ENCODE data around the gene ABHD12. TPM values are rescaled to one million over a fixed set of nuclear protein-coding genes. Genes with fewer than 3 reads are reported as not detected.
A peak's percentile ranks its signal among the peaks of the same experiment; 100 is the strongest.
"Not testable (repeated sequence)": the region's sequence is repeated elsewhere in the genome, so short reads cannot be mapped to it uniquely, and the experiment has no call there.

Gene ABHD12
- 22.4 and 42.4 TPM in 2 replicates for total RNA-seq (2014; rRNA removed; shearing (Covaris generic))

- peak; percentile 98 for DNase-seq (ENCODE audit: low read depth)
Measured at GRCh38 chr20:25390538-25391528, at the start of gene ABHD12. Gene ABHD12, minus strand, starts transcription at chr20:25390835. Its CDS starts 132 bp downstream, at chr20:25390703.

DNA sequence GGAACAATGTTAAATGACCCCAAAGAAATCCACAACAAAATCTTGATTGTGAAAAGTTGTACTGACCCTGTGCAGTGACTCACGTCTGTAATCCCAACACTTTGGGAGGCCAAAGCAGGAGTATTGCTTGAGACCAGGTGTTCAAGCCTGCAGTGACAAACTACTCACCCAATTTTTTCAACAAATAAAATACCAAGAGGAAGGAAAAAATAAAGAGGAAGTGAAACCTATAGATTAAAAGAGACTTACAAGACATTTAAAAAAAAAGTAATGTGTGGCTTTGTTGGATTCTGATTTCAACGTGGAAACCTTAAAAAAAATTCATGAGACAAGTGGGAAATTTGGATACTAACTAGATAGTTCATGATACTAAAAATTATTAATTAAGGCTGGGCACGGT is 48.7 kb upstream of the ABHD12 start:
- no peak for DNase-seq (ENCODE audit: low read depth)

DNA sequence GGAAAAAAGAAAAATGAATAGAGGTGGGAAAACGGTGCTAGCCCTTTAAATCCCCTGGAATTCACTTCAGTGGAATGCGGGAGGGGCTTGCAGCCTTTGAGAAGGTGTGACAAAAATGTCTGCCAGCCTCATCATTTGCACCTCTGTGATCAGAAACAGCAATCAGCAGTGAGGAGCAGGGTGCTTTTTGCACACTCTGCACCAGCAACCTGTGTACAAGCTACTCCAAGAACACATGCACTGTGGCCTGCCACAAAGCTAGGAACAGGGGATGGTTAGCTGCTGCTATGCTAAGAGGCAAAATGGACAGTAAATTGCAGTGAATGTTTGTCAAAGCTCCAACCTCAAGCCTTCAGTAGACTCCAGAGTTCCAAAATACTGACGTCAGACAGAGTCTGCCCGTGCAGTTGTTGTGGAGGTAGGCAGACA is 46.5 kb upstream of the ABHD12 start:
- DNase-seq (ENCODE audit: low read depth) = no peak

DNA sequence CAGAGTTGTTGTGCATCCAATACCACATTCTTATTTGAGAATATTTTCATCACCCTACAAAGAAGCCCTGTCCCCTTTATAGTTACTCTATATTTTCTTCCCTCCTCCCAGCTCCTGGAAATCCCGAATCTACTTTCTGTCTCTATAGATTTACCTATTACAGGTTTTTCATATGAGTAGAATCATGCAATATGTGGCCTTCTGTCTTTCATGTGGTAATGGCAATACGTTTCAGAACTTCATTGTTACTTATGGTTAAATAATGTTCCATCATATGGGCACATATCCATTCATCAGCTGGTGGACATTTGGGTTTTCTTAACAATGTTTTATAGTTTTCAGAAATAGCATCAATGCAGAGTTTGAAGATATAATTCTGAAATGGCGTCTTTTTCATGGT is 33.9 kb upstream of the ABHD12 start:
- no peak for DNase-seq (ENCODE audit: low read depth)

DNA sequence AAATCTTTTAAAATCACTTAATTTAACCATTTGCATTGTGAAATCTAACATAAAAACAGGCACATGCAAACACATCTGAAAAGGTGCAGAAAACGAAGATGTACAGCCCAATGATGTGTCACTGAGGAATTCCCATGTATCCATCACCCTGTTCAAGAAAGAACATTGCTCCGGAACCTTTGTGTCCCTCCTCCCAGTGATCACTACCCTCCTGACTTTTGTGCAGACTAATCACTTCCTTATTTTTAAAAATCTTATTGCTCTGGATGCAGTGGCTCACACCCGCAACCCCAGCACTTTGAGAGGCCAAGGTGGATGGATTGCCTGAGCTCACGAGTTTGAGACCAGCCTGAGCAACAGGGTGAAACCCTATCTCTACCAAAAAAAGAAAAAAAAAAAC is 31.4 kb upstream of the ABHD12 start:
- DNase-seq (ENCODE audit: low read depth) = no peak

GRCh38 chr20:25421102-25421501 is 30.5 kb upstream of the ABHD12 start:
- no peak for DNase-seq (ENCODE audit: low read depth)

- no peak for DNase-seq (ENCODE audit: low read depth)
Measured at GRCh38 chr20:25418776-25419175, 28.1 kb upstream of the ABHD12 start.

GRCh38 chr20:25408890-25409289 is 18.3 kb upstream of the ABHD12 start:
- no peak for DNase-seq (ENCODE audit: low read depth)

- DNase-seq (ENCODE audit: low read depth) = no peak
Measured at GRCh38 chr20:25408170-25408547, 17.5 kb upstream of the ABHD12 start.

- DNase-seq (ENCODE audit: low read depth) = peak; percentile 92
Measured at GRCh38 chr20:25407311-25408169, 16.9 kb upstream of the ABHD12 start, which contains the start of gene GINS1. Gene GINS1, plus strand, starts transcription at chr20:25407673. Its CDS starts 148 bp downstream, at chr20:25407821.

- no peak for DNase-seq (ENCODE audit: low read depth)
Measured at GRCh38 chr20:25402583-25402982, 11.9 kb upstream of the ABHD12 start.

GRCh38 chr20:25400291-25400732 is 9.7 kb upstream of the ABHD12 start:
- not testable (repeated sequence) for DNase-seq (ENCODE audit: low read depth)

GRCh38 chr20:25399037-25399430 is 8.4 kb upstream of the ABHD12 start:
- DNase-seq (ENCODE audit: low read depth) = peak; percentile 44

- DNase-seq (ENCODE audit: low read depth) = no peak
Measured at GRCh38 chr20:25398376-25399036, 7.9 kb upstream of the ABHD12 start.

DNA sequence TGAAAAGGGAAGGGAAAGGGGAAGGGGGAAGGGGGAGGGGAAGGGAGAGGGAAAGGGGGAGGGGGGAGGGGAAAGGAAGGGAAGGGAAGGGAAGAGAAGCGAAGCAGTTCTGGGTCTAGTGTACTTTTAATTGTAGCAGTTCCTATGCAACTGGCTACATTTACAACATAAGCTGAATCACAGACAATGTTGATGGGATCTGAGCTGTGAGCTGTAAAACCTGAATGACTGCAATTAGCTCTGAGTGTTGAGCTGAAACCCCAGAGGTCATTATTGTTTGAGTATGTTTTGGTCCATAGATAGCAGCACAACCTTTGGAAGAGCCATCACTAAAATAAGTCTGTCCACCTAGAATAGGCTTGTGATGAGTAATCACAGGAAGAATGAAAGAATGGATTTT is 7.2 kb upstream of the ABHD12 start:
- DNase-seq (ENCODE audit: low read depth) = no peak

- DNase-seq (ENCODE audit: low read depth) = no peak
Measured at GRCh38 chr20:25397096-25397495, 6.5 kb upstream of the ABHD12 start.

DNA sequence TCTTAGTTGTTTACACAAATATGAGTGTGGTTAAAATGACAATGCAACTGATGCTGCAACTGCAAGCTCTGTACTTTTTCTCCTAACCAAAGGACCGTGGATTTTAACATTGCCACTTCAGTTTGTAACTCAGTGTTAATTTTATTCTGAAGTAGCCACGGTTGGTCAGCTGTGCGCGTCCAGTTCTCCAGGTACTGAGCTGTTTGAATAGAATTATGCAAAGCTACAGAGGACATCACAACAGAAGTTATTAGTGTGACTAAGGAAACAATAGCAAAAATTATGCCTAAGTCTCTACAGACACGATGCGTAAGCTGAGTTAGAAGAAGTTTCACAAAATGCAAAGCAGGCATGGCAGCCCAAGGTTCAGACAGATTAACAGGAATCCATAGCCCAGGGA is 4.4 kb upstream of the ABHD12 start:
- DNase-seq (ENCODE audit: low read depth) = no peak

GRCh38 chr20:25394276-25394675 is 3.6 kb upstream of the ABHD12 start:
- no peak for DNase-seq (ENCODE audit: low read depth)

DNA sequence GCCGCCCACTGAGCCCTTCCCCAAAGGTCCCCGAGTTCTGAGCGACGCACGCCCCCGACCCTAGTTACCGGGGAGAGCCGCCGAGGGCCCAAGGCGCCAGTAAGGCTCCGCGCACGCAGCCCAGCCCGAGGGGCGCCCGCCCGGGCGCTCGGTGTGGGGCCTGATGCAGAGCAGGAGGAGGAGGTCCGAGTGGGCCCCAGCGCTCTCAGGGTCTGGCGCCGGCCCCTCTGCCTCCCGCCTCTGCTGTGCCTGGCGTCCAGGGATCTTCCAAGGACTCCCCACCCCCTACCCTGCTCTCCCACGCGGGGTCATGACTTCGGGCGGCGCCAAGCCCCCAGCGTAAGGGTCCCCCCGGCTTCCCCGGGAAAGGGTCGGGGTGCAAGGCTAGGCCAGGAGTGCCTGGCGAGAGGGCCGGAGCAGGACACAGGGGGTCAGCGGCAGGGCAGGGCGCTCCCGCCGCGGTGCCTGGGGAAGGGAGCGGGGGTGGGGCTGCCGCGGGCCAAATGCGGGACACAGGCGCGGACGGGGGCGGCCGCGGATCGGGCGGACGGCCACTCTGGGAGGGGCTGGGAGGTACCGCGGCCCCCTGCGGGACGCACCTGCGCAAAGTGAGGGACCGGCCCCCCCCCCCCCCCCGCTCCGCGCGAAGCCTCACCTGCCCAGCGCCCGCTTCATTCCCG is 637 bp downstream of the ABHD12 start:
- peak; percentile 22 for DNase-seq (ENCODE audit: low read depth)

DNA sequence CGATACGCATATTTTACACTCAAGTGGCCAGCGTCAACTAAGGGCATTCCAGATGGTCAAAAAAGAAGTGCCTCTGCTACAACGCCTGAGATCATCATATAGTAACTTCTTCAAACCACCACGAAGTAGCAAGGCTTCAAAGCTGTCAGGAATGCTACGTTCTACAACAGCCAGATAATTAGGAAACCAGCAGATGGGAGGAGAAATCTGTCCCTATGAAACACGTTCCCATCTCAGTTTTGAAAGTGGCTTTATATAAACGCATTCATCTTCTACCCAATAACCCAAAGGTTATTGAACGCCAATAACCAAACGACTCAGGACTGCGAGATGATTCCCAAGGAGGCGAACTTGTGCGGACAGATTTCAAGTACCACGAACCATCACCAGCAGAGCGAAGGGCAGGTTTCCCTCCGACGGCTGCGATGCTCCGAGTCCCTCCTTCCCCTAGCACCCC is 1.2 kb downstream of the ABHD12 start:
- peak; percentile 10 for DNase-seq (ENCODE audit: low read depth)

Data from Daoy (cell line).